GM12864 (cell line): ENCODE measurements around the gene ZNF622.
"Not testable (repeated sequence)": the region's sequence is repeated elsewhere in the genome, so short reads cannot be mapped to it uniquely, and the experiment has no call there.

Experiments
- DNase-seq: peaks from one replicate; pipeline ENCODE4 v3.0.0-alpha.2; 2011; ENCODE audit warnings: low read depth
- H3K4me3 ChIP-seq: 2 replicates; pipeline ENCODE4 v1.5.1; 2011; ENCODE audit warnings: mild to moderate bottlenecking, low read depth, low read length, control low read depth
- TF ChIP-seq, protein P1 (sequence below): IDR thresholded peaks from 2 replicates; pipeline ENCODE4 v1.5.1; 2011; ENCODE audit warnings: low read depth, mild to moderate bottlenecking, moderate library complexity, low read length, control low read depth, inconsistent platforms; ENCODE audit errors: missing control alignments

ZNF622 gene

GRCh38 chr5:16455668-16456067, 9.9 kb downstream of the ZNF622 start:
- TF ChIP-seq, protein P1, sequence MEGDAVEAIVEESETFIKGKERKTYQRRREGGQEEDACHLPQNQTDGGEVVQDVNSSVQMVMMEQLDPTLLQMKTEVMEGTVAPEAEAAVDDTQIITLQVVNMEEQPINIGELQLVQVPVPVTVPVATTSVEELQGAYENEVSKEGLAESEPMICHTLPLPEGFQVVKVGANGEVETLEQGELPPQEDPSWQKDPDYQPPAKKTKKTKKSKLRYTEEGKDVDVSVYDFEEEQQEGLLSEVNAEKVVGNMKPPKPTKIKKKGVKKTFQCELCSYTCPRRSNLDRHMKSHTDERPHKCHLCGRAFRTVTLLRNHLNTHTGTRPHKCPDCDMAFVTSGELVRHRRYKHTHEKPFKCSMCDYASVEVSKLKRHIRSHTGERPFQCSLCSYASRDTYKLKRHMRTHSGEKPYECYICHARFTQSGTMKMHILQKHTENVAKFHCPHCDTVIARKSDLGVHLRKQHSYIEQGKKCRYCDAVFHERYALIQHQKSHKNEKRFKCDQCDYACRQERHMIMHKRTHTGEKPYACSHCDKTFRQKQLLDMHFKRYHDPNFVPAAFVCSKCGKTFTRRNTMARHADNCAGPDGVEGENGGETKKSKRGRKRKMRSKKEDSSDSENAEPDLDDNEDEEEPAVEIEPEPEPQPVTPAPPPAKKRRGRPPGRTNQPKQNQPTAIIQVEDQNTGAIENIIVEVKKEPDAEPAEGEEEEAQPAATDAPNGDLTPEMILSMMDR: no peak

GRCh38 chr5:16454686-16455085, 10.9 kb downstream of the ZNF622 start:
- H3K4me3 ChIP-seq: no peak overlapping the region
- DNase-seq: no peak
- TF ChIP-seq, protein P1: no peak

More at GRCh38 chr5:16455668-16456067, 9.9 kb downstream of the ZNF622 start:
- no peak for DNase-seq
- H3K4me3 ChIP-seq: no peak overlapping the region

- TF ChIP-seq, protein P1: no peak
- no peak overlapping the region for H3K4me3 ChIP-seq
Measured at GRCh38 chr5:16453609-16454008, 12.0 kb downstream of the ZNF622 start.

GRCh38 chr5:16450163-16450562, 15.4 kb downstream of the ZNF622 start:
- TF ChIP-seq, protein P1: no peak
- no peak for DNase-seq
- H3K4me3 ChIP-seq: no peak overlapping the region

More at GRCh38 chr5:16453609-16454008, 12.0 kb downstream of the ZNF622 start:
- DNase-seq: no peak

DNA sequence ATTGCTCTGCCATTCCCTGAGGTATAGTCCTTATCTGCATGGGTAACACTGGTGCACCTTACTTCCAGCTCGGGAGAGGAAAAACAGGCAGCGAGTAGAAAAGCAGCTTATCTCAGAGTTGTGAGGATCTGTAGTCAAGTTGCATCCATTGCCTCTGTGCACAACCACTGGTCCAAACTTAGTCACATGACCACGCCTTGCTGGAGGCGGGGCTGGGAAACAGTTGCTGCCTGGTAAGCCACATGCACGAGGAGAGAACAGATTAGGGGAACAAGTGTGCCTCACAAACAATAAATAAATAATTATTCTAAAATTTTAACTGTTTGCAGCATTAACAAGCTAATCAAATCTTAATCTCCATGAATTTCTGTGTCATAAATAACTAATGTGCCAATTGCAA, 18.6 kb downstream of the ZNF622 start:
- no peak for DNase-seq
- no peak overlapping the region for H3K4me3 ChIP-seq
- TF ChIP-seq, protein P1: no peak

DNA sequence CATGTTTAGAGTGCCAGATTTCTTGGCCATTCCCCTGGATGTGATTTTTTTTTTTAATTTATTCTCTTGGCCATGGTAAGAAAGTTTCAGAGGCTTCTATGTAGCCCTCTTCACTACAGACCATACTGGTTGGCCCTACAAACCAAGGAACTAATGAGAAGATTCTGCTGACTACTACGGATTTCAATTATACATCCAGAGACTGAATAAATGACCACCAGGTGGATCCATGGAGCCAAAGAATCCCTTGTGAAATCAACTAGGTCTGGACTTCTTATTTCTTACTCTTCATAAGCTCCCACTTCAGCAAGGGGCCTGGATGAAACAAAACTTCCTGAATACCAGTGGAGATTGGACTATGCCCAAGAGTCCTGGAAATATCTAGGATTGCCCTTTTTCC, 27.6 kb downstream of the ZNF622 start:
- no peak for DNase-seq
- no peak overlapping the region for H3K4me3 ChIP-seq
- TF ChIP-seq, protein P1: no peak

GRCh38 chr5:16436065-16436682, 29.4 kb downstream of the ZNF622 start:
- H3K4me3 ChIP-seq: not testable (repeated sequence)

More at GRCh38 chr5:16436065-16436682, 29.4 kb downstream of the ZNF622 start:
- DNase-seq: not testable (repeated sequence)
